Tibial artery (tissue), 4 donors: ENCODE data around the gene VSX2.
A peak's percentile ranks its signal among the peaks of the same experiment; 100 is the strongest.

Source experiments
- DNase-seq, 2 donors: peaks; one replicate each; pipeline ENCODE4 v3.0.0-alpha.2; 2019
- H3K27ac ChIP-seq, 2 donors: fragments of 200-600 bp; sonication (generic) in 1 of 2; 1 replicate in 1 of 2; 2 replicates in 1 of 2; pipeline ENCODE4 v1.5.1; 2018 to 2019; ENCODE audit warnings: mild to moderate bottlenecking in 1 of 2
- H3K27me3 ChIP-seq, 2 donors: fragments of 200-600 bp; sonication (generic) in 1 of 2; one replicate each; pipeline versions ENCODE4 v1.5.1 to v1.6.0; 2016 to 2019
- H3K36me3 ChIP-seq, 3 donors: fragments of 200-600 bp; sonication (generic) in 2 of 3; one replicate each; pipeline ENCODE4 v1.5.1; 2016 to 2019; ENCODE audit warnings: mild to moderate bottlenecking in 2 of 3
- H3K4me1 ChIP-seq, 4 donors: fragments of 200-600 bp; sonication (generic) in 2 of 4; 1 replicate in 3 of 4; 2 replicates in 1 of 4; pipeline ENCODE4 v1.5.1; 2016 to 2019
- H3K4me3 ChIP-seq, 2 donors: fragments of 200-600 bp; sonication (generic) in 1 of 2; 1 replicate in 1 of 2; 2 replicates in 1 of 2; pipeline ENCODE4 v1.5.1; 2018 to 2019; ENCODE audit warnings: mild to moderate bottlenecking in 2 of 2
- H3K9me3 ChIP-seq, 3 donors: fragments of 200-600 bp; sonication (generic) in 1 of 3; one replicate each; pipeline ENCODE4 v1.5.1; 2016 to 2019
- CTCF ChIP-seq, 2 experiments: fragments of 200-600 bp in 1 of 2; fragments of 450-650 bp in 1 of 2; IDR thresholded peaks; one replicate each; pipeline ENCODE4 v1.5.1; 2017 to 2019; ENCODE audit warnings: antibody characterized with exemption in 2 of 2, mild to moderate bottlenecking in 1 of 2, moderate library complexity in 1 of 2
- intact Hi-C: fragments of 100-400 bp; cut with DNase I; formaldehyde crosslinking; loops from one replicate; pipeline ENCODE4 v1.15.0; 2023; ENCODE audit warnings: low total_unique reads

The VSX2 gene

GRCh38 chr14:74219277-74220205 is 19.7 kb upstream of the VSX2 start:
- no peaks in the 10 kb centered on the region for H3K36me3 ChIP-seq
- H3K27me3 ChIP-seq = peaks cover 0 to 71% of the 10 kb centered on the region in 2 donors
- H3K4me3 ChIP-seq = no peak overlapping the region
- H3K27ac ChIP-seq = no peak overlapping the region
- H3K4me1 ChIP-seq = peaks cover 0 to 13% (median 7%) of the 10 kb centered on the region in 4 donors
- intact Hi-C loops = no loop called here
- DNase-seq = no peak
- H3K9me3 ChIP-seq = no peaks in the 10 kb centered on the region
- TF ChIP-seq CTCF (IDR thresholded peaks at IDR 0.05) = no peak

- Histone ChIP-seq H3K9me3 (no peaks in the 10 kb centered on the region), H3K4me1 (peaks cover 0 to 13% (median 7%) of the 10 kb centered on the region in 4 donors), H3K27me3 (peaks cover 0 to 75% of the 10 kb centered on the region in 2 donors), H3K27ac (no peak overlapping the region), H3K36me3 (no peaks in the 10 kb centered on the region), H3K4me3 (no peak overlapping the region)
- no peak for TF ChIP-seq CTCF (IDR thresholded peaks at IDR 0.05)
- intact Hi-C loops = no loop called here
- DNase-seq = peak in 1 of 2 donors; percentile 32
Observed at GRCh38 chr14:74220991-74221390, 18.3 kb upstream of the VSX2 start.

- no peak for TF ChIP-seq CTCF (IDR thresholded peaks at IDR 0.05)
- DNase-seq = peak in 1 of 2 donors; percentile 33
- Histone ChIP-seq H3K4me3 (no peak overlapping the region), H3K4me1 (peaks cover 0 to 13% (median 7%) of the 10 kb centered on the region in 4 donors), H3K9me3 (no peaks in the 10 kb centered on the region), H3K27ac (no peak overlapping the region), H3K27me3 (peaks cover 0 to 74% of the 10 kb centered on the region in 2 donors), H3K36me3 (no peaks in the 10 kb centered on the region)
- intact Hi-C loops = no loop called here
Observed at GRCh38 chr14:74221741-74222140, 17.5 kb upstream of the VSX2 start.

- peaks cover 0 to 6% (median 1%) of the 10 kb centered on the region in 4 donors for H3K4me1 ChIP-seq
- peak in 1 of 2 donors; percentile 24 for DNase-seq
- intact Hi-C loops = no loop called here
- peaks cover 0 to 67% of the 10 kb centered on the region in 2 donors for H3K27me3 ChIP-seq
- H3K9me3 ChIP-seq = no peaks in the 10 kb centered on the region
- no peaks in the 10 kb centered on the region for H3K36me3 ChIP-seq
- TF ChIP-seq CTCF (IDR thresholded peaks at IDR 0.05) = no peak
- no peak overlapping the region for H3K27ac ChIP-seq
- H3K4me3 ChIP-seq = no peak overlapping the region
Observed at GRCh38 chr14:74223016-74223415, 16.2 kb upstream of the VSX2 start.

- H3K27ac ChIP-seq = no peak overlapping the region
- H3K9me3 ChIP-seq = peaks cover 0 to 8% (median 5%) of the 10 kb centered on the region in 3 donors
- H3K27me3 ChIP-seq = peaks cover 0 to 39% of the 10 kb centered on the region in 2 donors
- DNase-seq = no peak
- no peak for TF ChIP-seq CTCF (IDR thresholded peaks at IDR 0.05)
- H3K4me3 ChIP-seq = no peak overlapping the region
- no peaks in the 10 kb centered on the region for H3K4me1 ChIP-seq
- no peaks in the 10 kb centered on the region for H3K36me3 ChIP-seq
- intact Hi-C loops = no loop called here
Observed at GRCh38 chr14:74231784-74232183, 7.5 kb upstream of the VSX2 start.
